ENCODE measurements around the gene SYT17.

DNA sequence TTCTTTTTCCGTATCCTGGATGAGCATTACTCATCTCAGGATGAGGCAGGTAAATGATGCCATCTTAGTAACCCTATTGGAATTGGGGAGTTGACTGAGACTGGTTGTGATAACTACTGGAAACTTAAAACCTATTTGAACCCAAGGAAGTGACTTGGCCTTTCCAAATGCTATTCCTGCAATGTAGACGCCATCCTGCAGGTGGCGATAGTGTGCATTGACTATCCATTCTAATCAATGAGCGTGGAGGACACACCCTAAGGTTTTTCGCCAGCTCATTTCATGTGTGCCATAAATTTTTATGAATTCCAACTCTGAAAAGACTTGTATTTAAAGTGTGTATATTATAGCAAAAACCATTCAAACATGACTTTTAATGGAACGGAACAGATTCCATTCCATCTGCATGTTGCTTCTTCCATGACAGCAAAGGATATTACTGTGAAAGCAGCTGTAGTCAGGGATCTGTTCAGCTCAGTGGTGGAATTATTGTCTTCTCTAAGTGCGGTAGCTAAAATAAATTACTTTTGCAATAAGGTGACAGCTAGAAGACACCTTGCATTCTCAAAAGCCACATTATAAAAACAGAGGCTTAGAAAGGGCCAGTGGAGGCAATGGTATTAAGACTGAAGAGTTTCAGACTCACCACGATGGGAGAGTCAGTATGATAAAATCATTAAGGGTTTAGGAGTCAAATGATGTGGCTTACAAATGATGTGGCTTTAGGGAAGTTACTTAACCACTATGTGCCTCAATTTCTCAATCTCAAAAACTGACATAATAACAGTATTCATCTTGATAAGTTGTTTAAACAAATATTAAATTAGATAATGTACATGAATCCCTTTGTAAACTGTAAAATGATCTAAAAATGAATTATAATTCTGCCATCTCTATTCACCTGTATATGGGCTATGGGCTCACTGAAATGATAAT lies 55.5 kb downstream of the SYT17 start:
- TF ChIP-seq, protein P1, sequence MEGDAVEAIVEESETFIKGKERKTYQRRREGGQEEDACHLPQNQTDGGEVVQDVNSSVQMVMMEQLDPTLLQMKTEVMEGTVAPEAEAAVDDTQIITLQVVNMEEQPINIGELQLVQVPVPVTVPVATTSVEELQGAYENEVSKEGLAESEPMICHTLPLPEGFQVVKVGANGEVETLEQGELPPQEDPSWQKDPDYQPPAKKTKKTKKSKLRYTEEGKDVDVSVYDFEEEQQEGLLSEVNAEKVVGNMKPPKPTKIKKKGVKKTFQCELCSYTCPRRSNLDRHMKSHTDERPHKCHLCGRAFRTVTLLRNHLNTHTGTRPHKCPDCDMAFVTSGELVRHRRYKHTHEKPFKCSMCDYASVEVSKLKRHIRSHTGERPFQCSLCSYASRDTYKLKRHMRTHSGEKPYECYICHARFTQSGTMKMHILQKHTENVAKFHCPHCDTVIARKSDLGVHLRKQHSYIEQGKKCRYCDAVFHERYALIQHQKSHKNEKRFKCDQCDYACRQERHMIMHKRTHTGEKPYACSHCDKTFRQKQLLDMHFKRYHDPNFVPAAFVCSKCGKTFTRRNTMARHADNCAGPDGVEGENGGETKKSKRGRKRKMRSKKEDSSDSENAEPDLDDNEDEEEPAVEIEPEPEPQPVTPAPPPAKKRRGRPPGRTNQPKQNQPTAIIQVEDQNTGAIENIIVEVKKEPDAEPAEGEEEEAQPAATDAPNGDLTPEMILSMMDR (IDR thresholded peaks at IDR 0.05): peak in 2 of 3 experiments; percentile 48 to 58
- no peak for TF ChIP-seq POLR2A (IDR thresholded peaks at IDR 0.05)

Data from testis (tissue), 2 donors.